HL-60 (cell line): ENCODE data around the gene ZNF865.

Source experiments
- GABPA ChIP-seq: IDR thresholded peaks from 2 replicates; pipeline ENCODE4 v1.6.1; 2012; ENCODE audit warnings: low read depth
- TF ChIP-seq, protein P1 (sequence below): IDR thresholded peaks from one replicate; pipeline ENCODE4 v1.5.1; 2011; ENCODE audit warnings: low read length, control low read depth, inconsistent platforms; ENCODE audit not compliant: insufficient read depth

DNA sequence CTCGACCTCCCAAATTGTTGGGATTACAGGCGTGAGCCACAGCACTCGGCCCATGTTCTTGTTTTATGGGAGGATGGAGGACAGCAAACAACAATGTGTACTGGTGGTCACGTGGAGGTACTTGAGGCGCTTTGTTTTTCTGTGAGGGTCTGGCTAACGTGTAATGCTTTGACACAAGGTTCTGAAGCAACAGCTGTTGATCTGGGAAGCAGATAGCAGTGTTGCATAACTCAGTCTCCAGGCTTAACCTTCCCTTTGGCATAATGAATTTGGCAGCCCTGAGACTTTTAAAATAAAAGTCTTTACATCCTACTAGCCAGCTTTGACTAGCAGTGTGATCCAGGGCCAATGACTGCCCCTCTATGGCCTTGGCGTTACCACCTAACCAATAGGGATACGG lies 28.4 kb downstream of the ZNF865 start:
- TF ChIP-seq, protein P1, sequence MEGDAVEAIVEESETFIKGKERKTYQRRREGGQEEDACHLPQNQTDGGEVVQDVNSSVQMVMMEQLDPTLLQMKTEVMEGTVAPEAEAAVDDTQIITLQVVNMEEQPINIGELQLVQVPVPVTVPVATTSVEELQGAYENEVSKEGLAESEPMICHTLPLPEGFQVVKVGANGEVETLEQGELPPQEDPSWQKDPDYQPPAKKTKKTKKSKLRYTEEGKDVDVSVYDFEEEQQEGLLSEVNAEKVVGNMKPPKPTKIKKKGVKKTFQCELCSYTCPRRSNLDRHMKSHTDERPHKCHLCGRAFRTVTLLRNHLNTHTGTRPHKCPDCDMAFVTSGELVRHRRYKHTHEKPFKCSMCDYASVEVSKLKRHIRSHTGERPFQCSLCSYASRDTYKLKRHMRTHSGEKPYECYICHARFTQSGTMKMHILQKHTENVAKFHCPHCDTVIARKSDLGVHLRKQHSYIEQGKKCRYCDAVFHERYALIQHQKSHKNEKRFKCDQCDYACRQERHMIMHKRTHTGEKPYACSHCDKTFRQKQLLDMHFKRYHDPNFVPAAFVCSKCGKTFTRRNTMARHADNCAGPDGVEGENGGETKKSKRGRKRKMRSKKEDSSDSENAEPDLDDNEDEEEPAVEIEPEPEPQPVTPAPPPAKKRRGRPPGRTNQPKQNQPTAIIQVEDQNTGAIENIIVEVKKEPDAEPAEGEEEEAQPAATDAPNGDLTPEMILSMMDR, result no peak
- no peak for TF ChIP-seq GABPA
